GM18505 (cell line): Measurements from ENCODE around the gene DLX4.

Experiments used
- ATAC-seq: cut with Tn5 transposase; IDR thresholded peaks from one replicate; pipeline ENCODE4 v1.9.1; 2021; ENCODE audit not compliant: unreplicated experiment
- POLR2A ChIP-seq: IDR thresholded peaks from 4 replicates; pipeline ENCODE4 v1.6.1; 2011; ENCODE audit warnings: borderline replicate concordance; ENCODE audit not compliant: insufficient read depth, insufficient read length; ENCODE audit errors: extremely low read depth

Gene DLX4

GRCh38 chr17:49969795-49970389, 902 bp downstream of the DLX4 start:
- no peak for TF ChIP-seq POLR2A
- no peak for ATAC-seq

GRCh38 chr17:49970498-49970897, 1.5 kb downstream of the DLX4 start:
- ATAC-seq: no peak
- no peak for TF ChIP-seq POLR2A

GRCh38 chr17:49971199-49971847, 2.3 kb downstream of the DLX4 start:
- ATAC-seq: no peak
- no peak for TF ChIP-seq POLR2A

- no peak for TF ChIP-seq POLR2A
- no peak for ATAC-seq
These were observed 3.0 kb downstream of the DLX4 start for GRCh38 chr17:49971848-49972485.

- no peak for TF ChIP-seq POLR2A
- no peak for ATAC-seq
These were observed 3.7 kb downstream of the DLX4 start for GRCh38 chr17:49972486-49973270.

- no peak for ATAC-seq
- TF ChIP-seq POLR2A: no peak
These were observed 4.3 kb downstream of the DLX4 start for GRCh38 chr17:49973271-49973615.

- TF ChIP-seq POLR2A: no peak
- ATAC-seq: no peak
These were observed 6.5 kb downstream of the DLX4 start for GRCh38 chr17:49975531-49975930.

GRCh38 chr17:49976163-49976827, 7.3 kb downstream of the DLX4 start:
- no peak for TF ChIP-seq POLR2A
- no peak for ATAC-seq

- ATAC-seq: no peak
- no peak for TF ChIP-seq POLR2A
These were observed 7.8 kb downstream of the DLX4 start for GRCh38 chr17:49976828-49977202.

GRCh38 chr17:49977463-49978389, 8.7 kb downstream of the DLX4 start:
- ATAC-seq: no peak
- no peak for TF ChIP-seq POLR2A

- ATAC-seq: no peak
- no peak for TF ChIP-seq POLR2A
These were observed 9.5 kb downstream of the DLX4 start for GRCh38 chr17:49978501-49978900.

- no peak for TF ChIP-seq POLR2A
- ATAC-seq: no peak
These were observed 10.9 kb downstream of the DLX4 start for GRCh38 chr17:49979748-49980479.

GRCh38 chr17:49980703-49981197, 11.8 kb downstream of the DLX4 start:
- TF ChIP-seq POLR2A: no peak
- ATAC-seq: no peak
